SK-N-MC (cell line): ENCODE data around the gene ASPSCR1.

Experiments used
- DNase-seq: peaks from one replicate; pipeline ENCODE4 v3.0.0-alpha.2; 2011; ENCODE audit warnings: low read depth, low spot score
- H3K27ac ChIP-seq: fragments of 200-600 bp; sonication (generic); 2 replicates; pipeline ENCODE4 v1.5.1; 2016; ENCODE audit warnings: mixed run types
- H3K36me3 ChIP-seq: fragments of 200-600 bp; sonication (generic); 2 replicates; pipeline ENCODE4 v1.6.1; 2017; ENCODE audit warnings: antibody characterized with exemption, low read length, mixed read lengths; ENCODE audit not compliant: insufficient read depth
- H3K4me3 ChIP-seq: fragments of 200-600 bp; sonication (generic); 2 replicates; pipeline ENCODE4 v1.5.1; 2016
- H3K9ac ChIP-seq: fragments of 200-600 bp; sonication (generic); 2 replicates; pipeline ENCODE4 v1.8.0; 2017; ENCODE audit warnings: mixed run types, mixed read lengths; ENCODE audit not compliant: insufficient read length
- H3K9me3 ChIP-seq: fragments of 200-600 bp; sonication (generic); 2 replicates; pipeline ENCODE4 v1.6.1; 2017; ENCODE audit warnings: low read depth, mild to moderate bottlenecking, antibody characterized with exemption, low read length, moderate library complexity, mixed read lengths
- EZH2 ChIP-seq: fragments of 200-600 bp; sonication (generic); IDR thresholded peaks from one replicate; pipeline ENCODE4 v1.6.1; 2017; ENCODE audit warnings: antibody characterized with exemption
- FOXP2 ChIP-seq: optimal IDR thresholded peaks from 2 replicates; pipeline ENCODE3; 2011; ENCODE audit warnings: mild to moderate bottlenecking, moderate library complexity; ENCODE audit not compliant: insufficient read depth; ENCODE audit errors: extremely low read length, control extremely low read depth
- POLR2AphosphoS5 ChIP-seq: IDR thresholded peaks from 2 replicates; pipeline ENCODE4 v1.6.1; 2012; ENCODE audit warnings: mild to moderate bottlenecking, low read depth, low read length, borderline replicate concordance

The ASPSCR1 gene

GRCh38 chr17:82025401-82026107 lies 48.1 kb downstream of the ASPSCR1 start:
- Histone ChIP-seq H3K9me3 (no peaks in the 10 kb centered on the region), H3K4me3 (no peak overlapping the region), H3K27ac (no peak overlapping the region), H3K36me3 (no peaks in the 10 kb centered on the region), H3K9ac (no peak overlapping the region)
- no peak for DNase-seq
- TF ChIP-seq POLR2AphosphoS5 (no peak), FOXP2 (no peak), EZH2 (no peak)

DNA sequence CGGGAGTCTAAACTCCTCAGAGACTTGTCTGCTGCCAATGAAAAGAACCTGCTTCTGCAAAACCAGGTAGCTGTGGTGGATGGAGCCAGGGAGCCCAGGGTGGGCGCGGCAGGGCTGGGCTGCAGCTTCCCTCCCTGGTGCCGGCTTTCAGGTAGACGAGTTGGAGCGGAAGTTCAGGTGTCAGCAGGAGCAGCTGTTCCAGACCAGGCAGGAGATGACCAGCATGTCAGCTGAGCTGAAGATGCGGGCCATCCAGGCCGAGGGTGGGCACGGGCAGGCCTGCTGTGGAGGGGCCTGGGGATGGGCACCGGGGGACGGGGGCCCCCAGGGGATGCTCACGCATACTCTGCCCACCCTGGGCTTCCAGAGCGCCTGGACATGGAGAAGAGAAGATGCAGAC lies 50.8 kb downstream of the ASPSCR1 start:
- no peaks in the 10 kb centered on the region for H3K36me3 ChIP-seq
- TF ChIP-seq FOXP2: no peak
- no peak for TF ChIP-seq POLR2AphosphoS5
- TF ChIP-seq EZH2: no peak

DNA sequence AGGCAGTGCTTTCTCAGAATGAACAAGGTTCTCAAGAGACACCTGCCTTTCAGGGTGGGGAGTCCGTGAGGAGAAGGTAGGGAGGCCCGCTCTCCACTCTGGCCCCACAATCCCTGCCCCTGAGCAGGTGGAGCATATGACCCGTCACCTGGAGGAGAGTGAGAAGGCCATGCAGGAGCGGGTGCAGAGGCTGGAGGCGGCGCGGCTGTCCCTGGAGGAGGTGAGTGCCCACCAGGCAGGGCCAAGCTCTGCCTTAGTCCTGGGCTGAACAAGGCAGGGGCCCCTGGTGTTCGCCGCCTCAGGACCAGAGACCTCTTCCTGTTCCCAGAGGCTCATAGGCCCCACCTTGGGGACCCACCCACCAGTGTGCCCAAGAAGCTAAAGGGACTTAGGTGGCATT lies 51.5 kb downstream of the ASPSCR1 start:
- Histone ChIP-seq H3K9ac (no peak overlapping the region), H3K9me3 (no peaks in the 10 kb centered on the region), H3K27ac (no peak overlapping the region), H3K36me3 (no peaks in the 10 kb centered on the region), H3K4me3 (no peak overlapping the region)
- DNase-seq: no peak
- TF ChIP-seq EZH2 (no peak), FOXP2 (no peak), POLR2AphosphoS5 (no peak)

More for the DNA sequence above, 50.8 kb downstream of the ASPSCR1 start:
- Histone ChIP-seq H3K9ac (no peak overlapping the region), H3K27ac (no peak overlapping the region), H3K9me3 (no peaks in the 10 kb centered on the region), H3K4me3 (no peak overlapping the region)
- no peak for DNase-seq

GRCh38 chr17:82029391-82029790 lies 52.0 kb downstream of the ASPSCR1 start:
- TF ChIP-seq POLR2AphosphoS5 (no peak), FOXP2 (no peak), EZH2 (no peak)
- no peak overlapping the region for H3K27ac ChIP-seq
- H3K36me3 ChIP-seq: no peaks in the 10 kb centered on the region
- DNase-seq: no peak
- H3K4me3 ChIP-seq: no peak overlapping the region
- no peak overlapping the region for H3K9ac ChIP-seq
- no peaks in the 10 kb centered on the region for H3K9me3 ChIP-seq

DNA sequence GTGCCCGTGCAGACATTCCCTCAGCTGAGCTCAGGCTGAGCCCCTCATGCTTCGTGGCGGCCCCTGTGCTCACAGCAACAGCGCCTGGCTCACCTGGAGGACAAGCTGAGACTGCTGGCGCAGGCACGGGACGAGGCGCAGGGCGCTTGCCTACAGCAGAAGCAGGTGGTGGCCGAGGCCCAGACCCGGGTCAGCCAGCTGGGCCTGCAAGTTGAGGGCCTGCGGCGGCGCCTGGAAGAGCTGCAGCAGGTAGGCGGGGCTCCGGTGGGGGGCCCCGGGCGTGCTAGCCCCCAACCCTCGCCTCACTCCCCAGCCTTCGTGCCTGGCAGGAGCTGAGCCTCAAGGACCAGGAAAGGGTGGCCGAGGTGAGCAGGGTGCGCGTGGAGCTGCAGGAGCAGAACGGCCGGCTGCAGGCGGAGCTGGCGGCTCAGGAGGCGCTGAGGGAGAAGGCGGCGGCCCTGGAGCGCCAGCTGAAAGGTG lies 52.6 kb downstream of the ASPSCR1 start:
- TF ChIP-seq FOXP2 (no peak), EZH2 (no peak)
- Histone ChIP-seq H3K27ac (no peak overlapping the region), H3K9ac (no peak overlapping the region), H3K4me3 (peak overlapping the region; percentile 90; the same call in 1 of the 2 replicates), H3K9me3 (no peaks in the 10 kb centered on the region), H3K36me3 (no peaks in the 10 kb centered on the region)
- DNase-seq: no peak

GRCh38 chr17:82030470-82031302 lies 53.3 kb downstream of the ASPSCR1 start:
- TF ChIP-seq EZH2: no peak
- no peak for TF ChIP-seq FOXP2
- TF ChIP-seq POLR2AphosphoS5: no peak; the same call in 1 of the 2 replicates
- DNase-seq: no peak
- Histone ChIP-seq H3K4me3 (peak overlapping the region; percentile 90), H3K27ac (no peak overlapping the region), H3K36me3 (no peaks in the 10 kb centered on the region), H3K9me3 (no peaks in the 10 kb centered on the region), H3K9ac (peak overlapping the region; percentile 62)

- Histone ChIP-seq H3K36me3 (no peaks in the 10 kb centered on the region), H3K9ac (peak within 1 kb of the TSS; percentile 76), H3K9me3 (no peaks in the 10 kb centered on the region), H3K4me3 (peak within 1 kb of the TSS; percentile 90), H3K27ac (no peak within 1 kb of the TSS)
- DNase-seq: no peak
- TF ChIP-seq FOXP2 (no peak), EZH2 (no peak), POLR2AphosphoS5 (no peak)
Measured at GRCh38 chr17:82031303-82031884, 54.0 kb downstream of the ASPSCR1 start, which contains the start of gene RAC3. TSS of gene RAC3 (plus strand) at chr17:82031678. CDS start at chr17:82031762, 84 bp downstream.

DNA sequence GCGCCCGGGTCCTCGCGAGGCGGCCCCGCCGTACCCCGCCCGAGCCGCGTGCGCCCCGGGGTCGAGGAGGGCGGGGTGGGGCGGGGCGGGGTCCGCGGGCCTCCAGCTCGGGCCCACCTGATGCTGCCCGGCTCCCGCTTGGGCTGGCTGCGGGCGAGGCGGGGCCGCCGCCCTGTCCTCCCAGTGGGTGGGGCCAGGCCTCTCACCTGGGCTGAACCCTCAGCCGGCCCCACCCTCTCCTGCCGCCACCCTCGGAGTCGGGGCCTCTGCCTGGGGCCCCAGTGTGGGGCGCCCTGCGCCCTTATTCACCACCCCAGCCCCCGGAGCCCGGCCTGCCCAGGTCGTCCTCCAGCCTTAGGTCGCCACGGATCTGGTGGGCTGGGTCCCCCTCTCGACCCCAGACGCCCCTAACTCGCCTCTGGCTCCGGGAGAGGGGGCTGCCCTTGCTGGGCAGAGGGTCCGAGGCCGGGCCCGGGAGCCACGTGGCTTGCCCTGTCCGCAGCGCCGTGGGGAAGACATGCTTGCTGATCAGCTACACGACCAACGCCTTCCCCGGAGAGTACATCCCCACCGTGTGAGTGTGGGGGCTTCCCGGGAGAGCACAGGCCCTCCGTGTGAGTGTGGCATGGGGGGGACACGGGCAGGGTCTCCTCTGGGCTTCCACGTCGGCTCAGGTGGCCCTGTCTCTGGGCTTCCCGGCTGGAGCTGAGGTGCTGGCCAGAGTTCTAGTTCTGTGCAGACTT lies 54.6 kb downstream of the ASPSCR1 start:
- H3K9ac ChIP-seq: peak overlapping the region; percentile 76
- no peaks in the 10 kb centered on the region for H3K9me3 ChIP-seq
- DNase-seq: no peak
- TF ChIP-seq POLR2AphosphoS5 (no peak; the same call in 1 of the 2 replicates), EZH2 (no peak), FOXP2 (no peak)
- H3K4me3 ChIP-seq: peak overlapping the region; percentile 80
- H3K27ac ChIP-seq: no peak overlapping the region
- H3K36me3 ChIP-seq: no peaks in the 10 kb centered on the region
